ENCODE measurements around the gene SLC25A38.
"Not testable (repeated sequence)": the region's sequence is repeated elsewhere in the genome, so short reads cannot be mapped to it uniquely, and the experiment has no call there.

The SLC25A38 gene

GRCh38 chr3:39406368-39407258 lies 23.4 kb downstream of the SLC25A38 start, which contains the start of gene RPSA:
RPSA (plus strand) TSS chr3:39406720; CDS start chr3:39407654, 934 bp downstream.
- peak; percentile 95 for DNase-seq (ENCODE audit: low read depth, low spot score)
- H3K27ac ChIP-seq = peak within 1 kb of the TSS; percentile 85

DNA sequence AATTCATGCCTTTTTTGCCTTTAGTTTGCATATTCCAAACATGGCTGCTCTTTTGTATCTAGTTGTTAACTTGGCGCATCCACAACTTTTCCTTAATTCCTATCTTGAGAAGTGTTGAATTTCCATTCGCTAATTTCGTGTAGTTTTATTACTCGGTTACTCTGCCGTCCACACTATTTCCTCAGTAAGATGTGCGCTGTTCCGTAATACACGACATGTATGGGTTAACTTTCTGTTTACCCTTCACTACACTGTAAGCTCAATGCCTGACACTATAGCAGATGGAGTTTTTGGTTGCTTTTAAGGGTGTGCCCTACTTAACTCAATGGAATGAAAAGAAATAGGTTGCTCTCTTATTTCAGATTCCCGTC lies 24.1 kb downstream of the SLC25A38 start:
- no peak for DNase-seq (ENCODE audit: low read depth, low spot score)

GRCh38 chr3:39407773-39408492 lies 24.8 kb downstream of the SLC25A38 start:
- peak overlapping the region; percentile 85 for H3K27ac ChIP-seq
- DNase-seq (ENCODE audit: low read depth, low spot score) = no peak

More for the DNA sequence above, 24.1 kb downstream of the SLC25A38 start:
- H3K27ac ChIP-seq = peak overlapping the region; percentile 85

- H3K27ac ChIP-seq = peak overlapping the region; percentile 85
Observed at GRCh38 chr3:39408493-39409372, 25.6 kb downstream of the SLC25A38 start.

GRCh38 chr3:39409514-39410136 lies 26.5 kb downstream of the SLC25A38 start:
- no peak for DNase-seq (ENCODE audit: low read depth, low spot score)
- peak overlapping the region; percentile 30 for H3K27ac ChIP-seq

More at GRCh38 chr3:39408493-39409372, 25.6 kb downstream of the SLC25A38 start:
- DNase-seq (ENCODE audit: low read depth, low spot score) = no peak

GRCh38 chr3:39410893-39411292 lies 27.7 kb downstream of the SLC25A38 start:
- DNase-seq (ENCODE audit: low read depth, low spot score) = no peak
- peak overlapping the region; percentile 30 for H3K27ac ChIP-seq

DNA sequence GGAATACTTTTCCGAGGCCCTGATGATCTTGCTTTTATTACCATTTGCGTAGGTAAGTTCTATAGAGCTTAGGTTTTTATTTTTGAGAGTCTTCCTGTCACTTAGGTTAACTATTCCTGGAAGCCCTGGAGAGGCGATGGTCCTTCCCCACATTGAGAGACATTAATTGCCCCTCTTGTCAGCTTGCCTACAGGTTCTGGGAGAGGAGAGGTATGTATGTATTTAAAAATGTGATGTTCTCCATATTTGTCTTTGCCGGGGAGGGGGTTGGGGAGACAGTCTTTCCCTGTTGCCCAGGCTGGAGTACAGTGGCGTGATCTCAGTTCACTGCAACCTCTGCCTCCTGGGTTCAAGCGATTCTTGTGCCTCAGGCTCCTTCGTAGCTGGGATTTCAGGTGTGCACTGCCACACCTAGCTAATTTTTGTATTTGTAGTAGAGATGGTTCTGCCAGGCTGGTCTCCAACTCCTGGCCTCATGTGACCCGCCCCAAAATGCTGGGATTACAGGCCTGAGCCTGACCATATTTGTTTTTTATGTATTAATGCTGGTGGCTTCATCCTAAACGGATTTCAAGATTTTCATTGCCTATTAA lies 29.6 kb downstream of the SLC25A38 start:
- peak overlapping the region; percentile 45 for H3K27ac ChIP-seq

GRCh38 chr3:39413691-39414420 lies 30.7 kb downstream of the SLC25A38 start:
- no peak for DNase-seq (ENCODE audit: low read depth, low spot score)
- H3K27ac ChIP-seq = peak overlapping the region; percentile 45

More for the DNA sequence above, 29.6 kb downstream of the SLC25A38 start:
- no peak for DNase-seq (ENCODE audit: low read depth, low spot score)

DNA sequence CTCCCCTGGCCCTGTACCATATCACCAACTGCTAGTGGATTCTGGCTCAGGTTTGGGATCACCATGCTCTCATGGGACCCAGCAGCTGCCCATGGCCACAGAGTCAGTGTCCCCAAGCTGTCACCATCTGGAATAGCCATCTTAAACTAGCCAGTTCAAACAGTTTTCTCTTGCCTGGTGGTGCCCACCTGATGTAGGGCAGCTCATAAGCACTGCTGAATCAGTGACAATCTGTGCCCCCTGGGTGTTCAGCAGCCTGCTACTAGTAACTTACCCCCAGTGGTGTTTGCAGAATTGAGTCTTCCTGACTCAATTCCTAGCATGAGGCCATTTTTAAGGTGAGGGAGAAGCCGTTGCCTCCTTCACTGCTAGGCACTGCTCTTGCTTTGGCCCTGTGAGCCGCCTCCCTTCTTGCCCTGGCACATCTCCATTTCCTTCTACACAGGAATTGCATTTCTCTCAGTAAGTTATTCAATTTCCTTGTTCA lies 31.3 kb downstream of the SLC25A38 start:
- peak overlapping the region; percentile 45 for H3K27ac ChIP-seq
- DNase-seq (ENCODE audit: low read depth, low spot score) = no peak

DNA sequence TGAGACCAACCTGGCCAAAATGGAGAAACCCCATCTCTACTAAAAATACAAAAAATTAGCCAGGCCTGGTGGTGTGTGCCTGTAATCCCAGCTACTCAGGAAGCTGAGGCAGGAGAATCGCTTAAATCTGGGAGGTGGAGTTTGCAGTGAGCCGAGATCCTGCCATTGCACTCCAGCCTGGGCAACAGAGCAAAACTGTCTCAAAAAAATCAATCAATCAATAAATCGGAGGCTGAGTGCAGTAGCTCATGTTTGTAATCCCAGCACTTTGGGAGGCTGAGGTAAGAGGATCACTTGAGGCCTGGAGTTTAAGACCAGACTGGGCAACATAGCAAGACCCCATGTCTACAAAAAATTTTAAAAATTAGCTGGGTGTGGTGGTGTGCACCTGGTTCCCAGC lies 32.1 kb downstream of the SLC25A38 start:
- not testable (repeated sequence) for DNase-seq (ENCODE audit: low read depth, low spot score)
- H3K27ac ChIP-seq = peak overlapping the region; percentile 45

GRCh38 chr3:39415983-39416382 lies 32.8 kb downstream of the SLC25A38 start:
- DNase-seq (ENCODE audit: low read depth, low spot score) = no peak
- H3K27ac ChIP-seq = no peak overlapping the region

DNA sequence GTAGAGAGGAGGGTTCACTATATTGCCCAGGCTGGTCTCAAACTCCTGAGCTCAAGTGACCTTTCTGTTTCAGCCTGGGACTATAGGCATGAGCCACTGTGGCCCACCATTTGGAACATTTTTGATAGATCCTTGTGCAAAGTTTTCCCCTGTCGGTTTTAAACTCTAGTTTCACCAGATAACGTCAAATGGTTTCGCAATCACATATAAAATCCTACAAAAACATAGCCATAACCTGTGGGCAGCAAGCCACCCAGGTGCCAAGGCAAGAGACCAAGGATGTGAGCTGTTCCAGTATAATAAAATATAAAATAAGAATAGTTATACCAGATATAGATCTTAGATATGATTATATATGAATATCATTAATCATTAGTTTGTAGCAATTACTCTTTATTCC lies 33.8 kb downstream of the SLC25A38 start:
- not testable (repeated sequence) for DNase-seq (ENCODE audit: low read depth, low spot score); H3K27ac ChIP-seq

GRCh38 chr3:39418556-39419225 lies 35.5 kb downstream of the SLC25A38 start:
- DNase-seq (ENCODE audit: low read depth, low spot score); H3K27ac ChIP-seq: not testable (repeated sequence)

- H3K27ac ChIP-seq = no peak overlapping the region
- no peak for DNase-seq (ENCODE audit: low read depth, low spot score)
Observed at GRCh38 chr3:39419742-39420315, 36.7 kb downstream of the SLC25A38 start.

DNA sequence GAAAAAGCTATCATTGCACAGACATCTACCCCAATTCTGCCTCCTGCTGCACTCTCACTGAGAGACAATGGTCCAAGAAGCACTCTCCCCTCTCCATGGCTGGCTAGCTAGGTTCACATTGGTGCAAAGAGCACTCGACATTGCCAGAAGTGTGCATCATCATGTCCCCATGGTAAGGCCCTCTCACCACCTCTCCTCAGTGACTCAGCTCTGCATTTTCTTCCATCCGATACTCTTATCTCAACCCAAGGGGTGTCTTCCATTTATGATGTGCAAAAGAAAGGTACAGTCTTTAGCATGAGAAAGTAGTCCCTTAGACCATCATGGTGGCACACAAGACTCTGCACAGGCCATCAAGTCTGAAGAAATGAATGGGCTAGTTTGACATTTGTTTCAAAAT lies 37.4 kb downstream of the SLC25A38 start:
- H3K27ac ChIP-seq = no peak overlapping the region
- no peak for DNase-seq (ENCODE audit: low read depth, low spot score)

DNA sequence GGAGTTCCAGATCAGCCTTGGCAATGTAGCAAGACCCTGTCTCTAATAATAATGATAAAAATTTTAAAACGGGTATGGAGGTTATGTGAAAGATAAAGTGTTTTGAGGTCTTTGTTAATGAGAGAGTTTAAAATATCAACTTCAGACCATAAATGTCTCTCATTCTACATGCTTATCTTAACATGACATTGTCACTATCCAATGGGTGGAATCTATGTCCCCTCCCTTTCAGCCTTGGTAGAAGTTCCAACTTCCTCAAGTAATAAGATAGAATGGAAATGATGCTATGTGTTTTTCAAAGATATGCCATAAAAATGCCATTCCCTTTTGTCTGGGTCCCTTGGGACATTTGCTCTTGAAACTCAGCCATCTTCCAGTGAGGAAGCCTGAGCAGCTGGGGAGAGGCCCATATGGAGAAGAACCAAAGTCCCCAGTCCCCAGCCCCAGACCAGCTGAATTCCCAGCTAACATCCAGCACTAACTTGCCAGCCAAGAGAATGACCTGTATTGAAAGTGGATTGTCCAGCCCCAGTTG lies 40.3 kb downstream of the SLC25A38 start:
- DNase-seq (ENCODE audit: low read depth, low spot score) = no peak
- no peak overlapping the region for H3K27ac ChIP-seq

DNA sequence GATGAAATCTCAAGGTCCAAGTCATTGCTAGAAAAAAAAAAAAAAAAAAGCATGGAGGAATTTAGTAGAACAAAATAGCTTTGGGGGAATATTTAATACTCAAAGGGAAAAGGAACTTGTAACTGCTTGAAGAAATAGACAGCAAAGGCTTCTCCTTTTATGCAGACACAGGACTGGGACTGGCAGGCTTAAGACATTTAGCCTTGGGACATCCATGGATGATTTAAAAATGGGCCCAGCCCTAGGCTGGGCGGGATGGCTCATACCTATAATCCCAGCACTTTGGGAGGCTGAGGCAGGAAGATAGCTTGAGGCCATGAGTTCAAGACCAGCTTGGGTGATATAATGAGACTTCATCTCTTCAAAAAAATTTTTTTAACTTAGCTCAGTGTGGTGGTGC lies 43.1 kb downstream of the SLC25A38 start:
- no peak overlapping the region for H3K27ac ChIP-seq
- no peak for DNase-seq (ENCODE audit: low read depth, low spot score)

All from epithelial cell of prostate (primary cell).